ENCODE data around the gene MADCAM1.

Gene MADCAM1

GRCh38 chr19:472005-472858 lies 24.1 kb upstream of the MADCAM1 start:
- DNase-seq, result no peak
- Histone ChIP-seq H3K4me1 (ENCODE audit: low read length) (no peaks in the 10 kb centered on the region), H3K36me3 (replicated peaks; ENCODE audit: insufficient read depth, low read length) (no peaks in the 10 kb centered on the region), H2AFZ (ENCODE audit: low read length) (no peak overlapping the region), H3K79me2 (ENCODE audit: low read length) (no peaks in the 10 kb centered on the region), H3F3A (ENCODE audit: insufficient read depth, low read length) (no peaks in the 10 kb centered on the region), H3K4me2 (ENCODE audit: low read depth, low read length) (no peak overlapping the region), H4K20me1 (ENCODE audit: insufficient read depth, low read length) (no peaks in the 10 kb centered on the region), H3K9me2 (replicated peaks; ENCODE audit: insufficient read depth, low read length) (no peaks in the 10 kb centered on the region), H3K27me3 (replicated peaks; ENCODE audit: insufficient read depth, low read length) (peaks cover 68% of the 10 kb centered on the region), H3K4me3 (ENCODE audit: low read length) (no peak overlapping the region), H3K27ac (ENCODE audit: low read length) (no peak overlapping the region), H3K9ac (ENCODE audit: low read length) (no peak overlapping the region), H3K9me3 (replicated peaks; ENCODE audit: insufficient read depth, low read length) (no peaks in the 10 kb centered on the region)
- TF ChIP-seq EZH2phosphoT487 (IDR thresholded peaks at IDR 0.05; ENCODE audit: low read length) (no peak), EZH2 (optimal IDR thresholded peaks at IDR 0.05; ENCODE audit: low read depth, low read length) (no peak), CTCF (IDR thresholded peaks at IDR 0.05; ENCODE audit: low read length) (no peak)

- no peaks in the 10 kb centered on the region for H3K9me2 ChIP-seq (replicated peaks; ENCODE audit: insufficient read depth, low read length)
- no peak overlapping the region for H3K9ac ChIP-seq (ENCODE audit: low read length)
- no peak for TF ChIP-seq CTCF (IDR thresholded peaks at IDR 0.05; ENCODE audit: low read length)
- TF ChIP-seq EZH2phosphoT487 (IDR thresholded peaks at IDR 0.05; ENCODE audit: low read length), result no peak
- no peak for TF ChIP-seq EZH2 (optimal IDR thresholded peaks at IDR 0.05; ENCODE audit: low read depth, low read length)
- no peaks in the 10 kb centered on the region for H3K79me2 ChIP-seq (ENCODE audit: low read length)
- no peak for DNase-seq
- H4K20me1 ChIP-seq (ENCODE audit: insufficient read depth, low read length), result no peaks in the 10 kb centered on the region
- no peaks in the 10 kb centered on the region for H3F3A ChIP-seq (ENCODE audit: insufficient read depth, low read length)
- no peaks in the 10 kb centered on the region for H3K36me3 ChIP-seq (replicated peaks; ENCODE audit: insufficient read depth, low read length)
- no peak overlapping the region for H3K4me2 ChIP-seq (ENCODE audit: low read depth, low read length)
- no peak overlapping the region for H2AFZ ChIP-seq (ENCODE audit: low read length)
- H3K4me1 ChIP-seq (ENCODE audit: low read length), result no peaks in the 10 kb centered on the region
- H3K27ac ChIP-seq (ENCODE audit: low read length), result no peak overlapping the region
- H3K27me3 ChIP-seq (replicated peaks; ENCODE audit: insufficient read depth, low read length), result peaks cover 72% of the 10 kb centered on the region
- no peaks in the 10 kb centered on the region for H3K9me3 ChIP-seq (replicated peaks; ENCODE audit: insufficient read depth, low read length)
- H3K4me3 ChIP-seq (ENCODE audit: low read length), result no peak overlapping the region
These were observed 21.9 kb upstream of the MADCAM1 start for GRCh38 chr19:474126-475078.

- H3K9ac ChIP-seq (ENCODE audit: low read length), result no peak overlapping the region
- H3K4me1 ChIP-seq (ENCODE audit: low read length), result no peaks in the 10 kb centered on the region
- no peak overlapping the region for H2AFZ ChIP-seq (ENCODE audit: low read length)
- no peaks in the 10 kb centered on the region for H3K9me3 ChIP-seq (replicated peaks; ENCODE audit: insufficient read depth, low read length)
- no peaks in the 10 kb centered on the region for H3K36me3 ChIP-seq (replicated peaks; ENCODE audit: insufficient read depth, low read length)
- H3F3A ChIP-seq (ENCODE audit: insufficient read depth, low read length), result no peaks in the 10 kb centered on the region
- H3K27me3 ChIP-seq (replicated peaks; ENCODE audit: insufficient read depth, low read length), result peaks cover 67% of the 10 kb centered on the region
- no peak overlapping the region for H3K4me2 ChIP-seq (ENCODE audit: low read depth, low read length)
- TF ChIP-seq EZH2 (optimal IDR thresholded peaks at IDR 0.05; ENCODE audit: low read depth, low read length) (no peak), CTCF (IDR thresholded peaks at IDR 0.05; ENCODE audit: low read length) (no peak), EZH2phosphoT487 (IDR thresholded peaks at IDR 0.05; ENCODE audit: low read length) (no peak)
- no peaks in the 10 kb centered on the region for H4K20me1 ChIP-seq (ENCODE audit: insufficient read depth, low read length)
- no peaks in the 10 kb centered on the region for H3K9me2 ChIP-seq (replicated peaks; ENCODE audit: insufficient read depth, low read length)
- H3K4me3 ChIP-seq (ENCODE audit: low read length), result no peak overlapping the region
- H3K79me2 ChIP-seq (ENCODE audit: low read length), result no peaks in the 10 kb centered on the region
- no peak for DNase-seq
- H3K27ac ChIP-seq (ENCODE audit: low read length), result no peak overlapping the region
These were observed 20.9 kb upstream of the MADCAM1 start for GRCh38 chr19:475360-475759.
